Sigmoid colon (tissue), 7 donors: Measurements from ENCODE around the gene HECW1. TPM values are rescaled to one million over a fixed set of nuclear protein-coding genes. Genes with fewer than 3 reads are reported as not detected.

Source experiments
- DNase-seq: peaks from one replicate; pipeline ENCODE4 v3.0.0-alpha.2; 2019
- H3K27ac ChIP-seq, 4 donors: fragments of 200-600 bp; sonication (generic); one replicate each; pipeline ENCODE4 v1.5.1; 2016 to 2019; ENCODE audit warnings: mild to moderate bottlenecking in 1 of 4
- H3K27me3 ChIP-seq, 3 donors: fragments of 200-600 bp; sonication (generic); one replicate each; pipeline ENCODE4 v1.5.1; 2019; ENCODE audit warnings: mild to moderate bottlenecking in 1 of 3
- H3K36me3 ChIP-seq, 4 donors: fragments of 200-600 bp; sonication (generic); one replicate each; pipeline ENCODE4 v1.5.1; 2016 to 2019
- H3K4me1 ChIP-seq, 4 donors: fragments of 200-600 bp; sonication (generic); one replicate each; pipeline ENCODE4 v1.5.1; 2017 to 2019
- H3K4me3 ChIP-seq, 4 donors: fragments of 200-600 bp; sonication (generic); one replicate each; pipeline ENCODE4 v1.5.1; 2017 to 2019; ENCODE audit warnings: mild to moderate bottlenecking in 2 of 4, moderate library complexity in 1 of 4
- H3K9me3 ChIP-seq, 4 donors: fragments of 200-600 bp in 3 of 4; sonication (generic) in 3 of 4; one replicate each; pipeline versions ENCODE4 v1.5.1 to v1.6.1; 2013 to 2019
- EP300 ChIP-seq, 4 donors: sonication (generic); formaldehyde crosslinking; IDR thresholded peaks; one replicate each; pipeline ENCODE4 v1.6.1; 2017; ENCODE audit warnings: antibody characterized with exemption in 4 of 4
- POLR2A ChIP-seq, 2 donors: fragments of 450-650 bp; IDR thresholded peaks; one replicate each; pipeline ENCODE4 v1.6.1; 2016; ENCODE audit warnings: antibody characterized with exemption in 2 of 2, mild to moderate bottlenecking in 2 of 2, moderate library complexity in 2 of 2
- POLR2AphosphoS5 ChIP-seq, 4 donors: sonication (generic); formaldehyde crosslinking; IDR thresholded peaks; one replicate each; pipeline ENCODE4 v1.6.1; 2017; ENCODE audit warnings: antibody characterized with exemption in 4 of 4
- WGBS, 2 donors: extraction: QIAGEN DNeasy Blood & Tissue Kit; methylation state at CpG; one replicate each; pipeline ENCODE4 v1.1.7; 2013; 5-methylcytosine and 5-hydroxymethylcytosine counted together
- intact Hi-C: fragments of 100-400 bp; cut with DNase I; formaldehyde crosslinking; loops from one replicate; pipeline ENCODE4 v1.15.1; 2023
- polyA plus RNA-seq, 3 donors: library from polyadenylated mRNA; stranded (reverse); fragments of 200-250 nt; gene quantifications; one replicate each; pipeline ENCODE4 v1.2.3, GENCODE V29; 2013
- total RNA-seq, 4 donors: library from RNA; depleted of rRNA; stranded (reverse); fragments of >200 nt; gene quantifications; one replicate each; pipeline ENCODE4 v1.1.0, GENCODE V29; 2016
- TF ChIP-seq, protein P1 (sequence below), 4 experiments: fragments of 450-650 bp in 3 of 4; fragments of 200-600 bp in 1 of 4; IDR thresholded peaks; one replicate each; pipeline ENCODE4 v1.5.1; 2016 to 2019; ENCODE audit warnings: antibody characterized with exemption in 4 of 4, mild to moderate bottlenecking in 3 of 4, moderate library complexity in 2 of 4
- donor health status: healthy with polysubstance abuse.
- donor health status: Bipolar disorder and iron deficiency.
- donor health status: healthy.

Gene HECW1
- total and polyA plus RNA-seq, 7 donors = 0.33 to 7.8 (median 1.2) TPM

DNA sequence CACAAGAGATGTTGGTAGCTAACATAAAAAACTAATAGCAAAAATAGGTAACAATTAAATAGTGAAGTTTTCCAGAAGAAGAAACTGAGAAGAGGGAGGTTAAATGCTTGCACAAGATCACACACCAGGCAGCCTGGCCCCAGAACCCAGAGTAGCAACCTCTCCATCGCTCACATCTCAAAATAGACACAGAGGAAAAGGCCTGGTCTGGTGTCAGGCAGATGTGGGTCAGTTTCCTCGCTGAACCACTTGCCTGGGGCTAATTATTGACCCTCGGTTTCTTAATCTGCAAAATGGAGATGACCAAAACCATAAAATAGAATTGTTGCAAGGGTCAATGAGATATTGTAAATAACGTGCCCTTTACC is 425.9 kb downstream of the HECW1 start:
- WGBS, 2 donors = 70 to 85% methylated on average over 4 of the region's 4 CpGs
- no peak overlapping the region for H3K27ac ChIP-seq
- intact Hi-C loops = no loop called here
- no peaks in the 10 kb centered on the region for H3K9me3 ChIP-seq
- TF ChIP-seq POLR2AphosphoS5 (IDR thresholded peaks at IDR 0.05) = no peak
- TF ChIP-seq, protein P1, sequence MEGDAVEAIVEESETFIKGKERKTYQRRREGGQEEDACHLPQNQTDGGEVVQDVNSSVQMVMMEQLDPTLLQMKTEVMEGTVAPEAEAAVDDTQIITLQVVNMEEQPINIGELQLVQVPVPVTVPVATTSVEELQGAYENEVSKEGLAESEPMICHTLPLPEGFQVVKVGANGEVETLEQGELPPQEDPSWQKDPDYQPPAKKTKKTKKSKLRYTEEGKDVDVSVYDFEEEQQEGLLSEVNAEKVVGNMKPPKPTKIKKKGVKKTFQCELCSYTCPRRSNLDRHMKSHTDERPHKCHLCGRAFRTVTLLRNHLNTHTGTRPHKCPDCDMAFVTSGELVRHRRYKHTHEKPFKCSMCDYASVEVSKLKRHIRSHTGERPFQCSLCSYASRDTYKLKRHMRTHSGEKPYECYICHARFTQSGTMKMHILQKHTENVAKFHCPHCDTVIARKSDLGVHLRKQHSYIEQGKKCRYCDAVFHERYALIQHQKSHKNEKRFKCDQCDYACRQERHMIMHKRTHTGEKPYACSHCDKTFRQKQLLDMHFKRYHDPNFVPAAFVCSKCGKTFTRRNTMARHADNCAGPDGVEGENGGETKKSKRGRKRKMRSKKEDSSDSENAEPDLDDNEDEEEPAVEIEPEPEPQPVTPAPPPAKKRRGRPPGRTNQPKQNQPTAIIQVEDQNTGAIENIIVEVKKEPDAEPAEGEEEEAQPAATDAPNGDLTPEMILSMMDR (IDR thresholded peaks at IDR 0.05) = no peak
- no peak for TF ChIP-seq POLR2A (IDR thresholded peaks at IDR 0.05)
- no peak for TF ChIP-seq EP300 (IDR thresholded peaks at IDR 0.05)
- H3K4me1 ChIP-seq = peaks cover 0 to 8% (median 7%) of the 10 kb centered on the region in 4 donors
- DNase-seq = no peak
- no peaks in the 10 kb centered on the region for H3K36me3 ChIP-seq
- H3K27me3 ChIP-seq = no peaks in the 10 kb centered on the region
- no peak overlapping the region for H3K4me3 ChIP-seq

GRCh38 chr7:43540471-43540870 is 428.0 kb downstream of the HECW1 start:
- H3K36me3 ChIP-seq = no peaks in the 10 kb centered on the region
- no peak overlapping the region for H3K4me3 ChIP-seq
- DNase-seq = no peak
- TF ChIP-seq, protein P1 (IDR thresholded peaks at IDR 0.05) = no peak
- TF ChIP-seq POLR2A (IDR thresholded peaks at IDR 0.05) (no peak), POLR2AphosphoS5 (IDR thresholded peaks at IDR 0.05) (no peak), EP300 (IDR thresholded peaks at IDR 0.05) (no peak)
- H3K27me3 ChIP-seq = no peaks in the 10 kb centered on the region
- intact Hi-C loops = no loop called here
- H3K4me1 ChIP-seq = no peaks in the 10 kb centered on the region
- WGBS, 2 donors = 89 to 94% methylated on average over 3 of the region's 3 CpGs
- no peak overlapping the region for H3K27ac ChIP-seq
- H3K9me3 ChIP-seq = no peaks in the 10 kb centered on the region

- DNase-seq = no peak
- Histone ChIP-seq H3K36me3 (no peaks in the 10 kb centered on the region), H3K4me3 (no peak overlapping the region), H3K27ac (no peak overlapping the region), H3K4me1 (no peaks in the 10 kb centered on the region), H3K27me3 (no peaks in the 10 kb centered on the region), H3K9me3 (peaks cover 0 to 2% (median 0%) of the 10 kb centered on the region in 4 donors)
- intact Hi-C loops = no loop called here
- TF ChIP-seq EP300 (IDR thresholded peaks at IDR 0.05) (no peak), POLR2A (IDR thresholded peaks at IDR 0.05) (no peak), POLR2AphosphoS5 (IDR thresholded peaks at IDR 0.05) (no peak)
- TF ChIP-seq, protein P1 (IDR thresholded peaks at IDR 0.05) = no peak
- WGBS, 2 donors = 94 to 95% methylated on average over 5 of the region's 5 CpGs
Observed at GRCh38 chr7:43542716-43543115, 430.3 kb downstream of the HECW1 start.

GRCh38 chr7:43546231-43546630 is 433.8 kb downstream of the HECW1 start:
- no peaks in the 10 kb centered on the region for H3K4me1 ChIP-seq
- H3K36me3 ChIP-seq = no peaks in the 10 kb centered on the region
- no peaks in the 10 kb centered on the region for H3K27me3 ChIP-seq
- H3K9me3 ChIP-seq = peaks cover 0 to 2% (median 0%) of the 10 kb centered on the region in 4 donors
- H3K27ac ChIP-seq = no peak overlapping the region
- TF ChIP-seq POLR2AphosphoS5 (IDR thresholded peaks at IDR 0.05) (no peak), EP300 (IDR thresholded peaks at IDR 0.05) (no peak), POLR2A (IDR thresholded peaks at IDR 0.05) (no peak)
- TF ChIP-seq, protein P1 (IDR thresholded peaks at IDR 0.05) = no peak
- DNase-seq = no peak
- intact Hi-C loops = no loop called here
- no peak overlapping the region for H3K4me3 ChIP-seq

DNA sequence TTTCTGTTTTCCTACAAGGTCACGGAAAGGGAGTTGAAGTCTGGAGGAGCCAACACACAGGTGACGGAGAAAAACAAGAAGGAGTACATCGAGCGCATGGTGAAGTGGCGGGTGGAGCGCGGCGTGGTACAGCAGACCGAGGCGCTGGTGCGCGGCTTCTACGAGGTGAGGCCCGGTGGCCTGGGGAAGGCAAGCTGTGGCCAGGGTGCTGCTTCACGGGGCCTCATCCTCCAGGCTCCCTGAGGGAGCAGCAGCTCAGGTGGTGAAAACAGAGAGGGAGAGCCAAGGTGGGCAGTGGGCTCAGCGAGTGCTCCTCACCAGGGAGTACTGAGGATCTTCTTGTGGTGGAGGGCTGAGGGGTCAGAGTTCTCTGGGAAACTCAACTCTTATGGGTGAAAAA is 438.0 kb downstream of the HECW1 start:
- no peaks in the 10 kb centered on the region for H3K27me3 ChIP-seq
- 93 to 95% methylated on average over 16 of the region's 16 CpGs for WGBS, 2 donors
- peaks cover 0 to 2% (median 0%) of the 10 kb centered on the region in 4 donors for H3K9me3 ChIP-seq
- DNase-seq = no peak
- intact Hi-C loops = no loop called here
- peaks cover 0 to 8% (median 0%) of the 10 kb centered on the region in 4 donors for H3K4me1 ChIP-seq
- no peaks in the 10 kb centered on the region for H3K36me3 ChIP-seq
- no peak for TF ChIP-seq POLR2AphosphoS5 (IDR thresholded peaks at IDR 0.05)
- TF ChIP-seq POLR2A (IDR thresholded peaks at IDR 0.05) = no peak
- no peak for TF ChIP-seq EP300 (IDR thresholded peaks at IDR 0.05)
- TF ChIP-seq, protein P1 (IDR thresholded peaks at IDR 0.05) = no peak
- no peak overlapping the region for H3K4me3 ChIP-seq
- H3K27ac ChIP-seq = no peak overlapping the region
